H9 (cell line): ENCODE measurements around the gene ODAD4. TPM values are rescaled to one million over a fixed set of nuclear protein-coding genes. Genes with fewer than 3 reads are reported as not detected.
A peak's percentile ranks its signal among the peaks of the same experiment; 100 is the strongest.

Experiments used
- DNase-seq: peaks from one replicate; pipeline ENCODE4 v3.0.0-alpha.2; 2017
- H2AFZ ChIP-seq: one replicate; pipeline ENCODE4 v1.6.1; 2013; ENCODE audit warnings: mild to moderate bottlenecking, low read length, control low read depth, moderate library complexity
- H2AK5ac ChIP-seq: 2 replicates; pipeline ENCODE4 v1.6.1; 2013; ENCODE audit warnings: low read length, control low read depth, mixed read lengths; ENCODE audit not compliant: insufficient read length
- H2BK120ac ChIP-seq: one replicate; pipeline ENCODE4 v1.6.1; 2013; ENCODE audit warnings: low read depth, mild to moderate bottlenecking, low read length, control low read depth, inconsistent platforms; ENCODE audit not compliant: poor library complexity, severe bottlenecking
- H2BK12ac ChIP-seq: 2 replicates; pipeline ENCODE4 v1.6.1; 2013; ENCODE audit warnings: low read length, control low read depth, mixed read lengths, low read depth; ENCODE audit not compliant: insufficient read length
- H2BK15ac ChIP-seq: 2 replicates; pipeline ENCODE4 v1.6.1; 2013; ENCODE audit warnings: low read depth, low read length, control low read depth
- H2BK20ac ChIP-seq: one replicate; pipeline ENCODE4 v1.6.1; 2013; ENCODE audit warnings: low read depth, mild to moderate bottlenecking, low read length, control low read depth, inconsistent platforms; ENCODE audit not compliant: poor library complexity, severe bottlenecking
- H2BK5ac ChIP-seq: 2 replicates; pipeline ENCODE4 v1.6.1; 2013; ENCODE audit warnings: low read length, control low read depth, mixed read lengths; ENCODE audit not compliant: insufficient read length
- H3K14ac ChIP-seq: 2 replicates; pipeline ENCODE4 v1.6.1; 2013; ENCODE audit warnings: low read length, control low read depth; ENCODE audit not compliant: insufficient read depth
- H3K18ac ChIP-seq: 2 replicates; pipeline ENCODE4 v1.6.1; 2013; ENCODE audit warnings: low read depth, mild to moderate bottlenecking, mixed read lengths, low read length, control low read depth; ENCODE audit not compliant: insufficient read length
- H3K23ac ChIP-seq: 2 replicates; pipeline ENCODE4 v1.6.1; 2013; ENCODE audit warnings: low read length, control low read depth, mixed read lengths, low read depth; ENCODE audit not compliant: insufficient read length
- H3K23me2 ChIP-seq: 2 replicates; pipeline ENCODE4 v1.6.1; 2013; ENCODE audit warnings: low read depth, mild to moderate bottlenecking, mixed read lengths, low read length, control low read depth; ENCODE audit not compliant: insufficient read length, poor library complexity, severe bottlenecking
- H3K27ac ChIP-seq: 2 replicates; pipeline ENCODE4 v1.5.1; 2013; ENCODE audit warnings: low read length, control low read depth, mixed read lengths, low read depth; ENCODE audit not compliant: insufficient read length
- H3K27me3 ChIP-seq: 2 replicates; pipeline ENCODE4 v1.6.1; 2013; ENCODE audit warnings: low read length, control low read depth, inconsistent platforms; ENCODE audit not compliant: insufficient read depth
- H3K4ac ChIP-seq: 2 replicates; pipeline ENCODE4 v1.6.1; 2013; ENCODE audit warnings: low read depth, mild to moderate bottlenecking, control low read depth, inconsistent platforms, low read length, moderate library complexity
- H3K4me1 ChIP-seq: 2 replicates; pipeline ENCODE4 v1.6.1; 2013; ENCODE audit warnings: low read length, control low read depth, inconsistent platforms; ENCODE audit not compliant: insufficient read depth
- H3K4me2 ChIP-seq: 2 replicates; pipeline ENCODE4 v1.6.1; 2013; ENCODE audit warnings: low read length, control low read depth, mixed read lengths; ENCODE audit not compliant: insufficient read length, insufficient read depth
- H3K56ac ChIP-seq: 2 replicates; pipeline ENCODE4 v1.6.1; 2013; ENCODE audit warnings: low read depth, mild to moderate bottlenecking, mixed read lengths, low read length, control low read depth; ENCODE audit not compliant: insufficient read length
- H3K79me1 ChIP-seq: 2 replicates; pipeline ENCODE4 v1.6.1; 2013; ENCODE audit warnings: low read depth, mild to moderate bottlenecking, moderate library complexity, low read length, control low read depth, inconsistent platforms; ENCODE audit not compliant: insufficient read depth, poor library complexity, severe bottlenecking
- H3K79me2 ChIP-seq: 2 replicates; pipeline ENCODE4 v1.6.1; 2013; ENCODE audit warnings: low read length, control low read depth, inconsistent platforms; ENCODE audit not compliant: insufficient read depth
- H3K9ac ChIP-seq: 2 replicates; pipeline ENCODE4 v1.6.1; 2013; ENCODE audit warnings: low read length, control low read depth, mixed read lengths; ENCODE audit not compliant: insufficient read length; ENCODE audit errors: extremely low read depth
- H3K9me3 ChIP-seq: one replicate; pipeline ENCODE4 v1.6.1; 2013; ENCODE audit warnings: low read depth, low read length, inconsistent platforms; ENCODE audit not compliant: control insufficient read depth
- H3T11ph ChIP-seq: one replicate; pipeline ENCODE4 v1.6.1; 2013; ENCODE audit warnings: mild to moderate bottlenecking, low read length, control low read depth, inconsistent platforms
- H4K20me1 ChIP-seq: one replicate; pipeline ENCODE4 v1.6.1; 2013; ENCODE audit not compliant: control insufficient read depth, insufficient read length, insufficient read depth
- H4K5ac ChIP-seq: 2 replicates; pipeline ENCODE4 v1.6.1; 2013; ENCODE audit warnings: low read depth, mild to moderate bottlenecking, mixed read lengths, low read length, control low read depth; ENCODE audit not compliant: insufficient read length
- H4K8ac ChIP-seq: replicated peaks from 2 replicates; pipeline ENCODE4 v1.6.1; 2013; ENCODE audit warnings: low read length, control low read depth, mixed read lengths, low read depth; ENCODE audit not compliant: insufficient read length
- H4K91ac ChIP-seq: 2 replicates; pipeline ENCODE4 v1.6.1; 2013; ENCODE audit warnings: low read depth, mild to moderate bottlenecking, moderate library complexity, mixed read lengths, low read length, control low read depth; ENCODE audit not compliant: insufficient read length
- H3K27ac Mint-ChIP-seq, 3 experiments: 2 replicates in 2 of 3; 3 replicates in 1 of 3; pipeline ENCODE4 v1.8.0; 2020 to 2021; ENCODE audit warnings: mixed read lengths in 3 of 3, mild to moderate bottlenecking in 1 of 3, moderate library complexity in 1 of 3
- H3K27me3 Mint-ChIP-seq: 2 replicates; pipeline ENCODE4 v1.8.0; 2021; ENCODE audit warnings: low read depth, mild to moderate bottlenecking, moderate library complexity, mixed read lengths
- H3K36me3 Mint-ChIP-seq, 3 experiments: 2 replicates in 2 of 3; 3 replicates in 1 of 3; pipeline ENCODE4 v1.8.0; 2020 to 2021; ENCODE audit warnings: low read depth in 3 of 3, mixed read lengths in 3 of 3; ENCODE audit not compliant: insufficient read depth in 1 of 3
- H3K4me1 Mint-ChIP-seq, 2 experiments: 2 replicates each; pipeline ENCODE4 v1.8.0; 2020; ENCODE audit warnings: mixed read lengths in 2 of 2
- H3K4me3 Mint-ChIP-seq, 2 experiments: 2 replicates in 1 of 2; 3 replicates in 1 of 2; pipeline ENCODE4 v1.8.0; 2020 to 2021; ENCODE audit warnings: mild to moderate bottlenecking in 2 of 2, mixed read lengths in 2 of 2, moderate library complexity in 1 of 2
- H3K9me3 Mint-ChIP-seq, 2 experiments: 2 replicates in 1 of 2; 3 replicates in 1 of 2; pipeline ENCODE4 v1.8.0; 2020; ENCODE audit warnings: mild to moderate bottlenecking in 2 of 2, mixed read lengths in 2 of 2, moderate library complexity in 1 of 2
- CTCF ChIP-seq: fragments of 200-600 bp; sonication (generic); conservative IDR thresholded peaks from 3 replicates; pipeline ENCODE4 v1.8.0; 2021; ENCODE audit warnings: antibody characterized with exemption, mild to moderate bottlenecking
- WGBS: extraction: QIAGEN DNeasy Blood & Tissue Kit; methylation state at CpG from one replicate; pipeline ENCODE4 v1.1.7; 2013; ENCODE audit warnings: missing lambda C conversion rate, low lambda C conversion rate, mixed read lengths; ENCODE audit not compliant: insufficient read length; ENCODE audit errors: extremely low coverage; 5-methylcytosine and 5-hydroxymethylcytosine counted together
- total RNA-seq: library from RNA; stranded (reverse); gene quantifications from 2 replicates; pipeline ENCODE4 v1.2.1, GENCODE V29; 2021

Gene ODAD4
- total RNA-seq, 1 experiment from 2014 or later: 2.1 TPM

GRCh38 chr17:41996855-41997164, 66.4 kb downstream of the ODAD4 start:
- Mint-ChIP-seq H3K4me3 (no peak overlapping the region), H3K27me3 (no peaks in the 10 kb centered on the region), H3K4me1 (no peaks in the 10 kb centered on the region), H3K27ac (peak overlapping the region in 2 of 3 experiments; percentile 9 to 49; a peak in 3 of 7 replicates), H3K9me3 (no peaks in the 10 kb centered on the region), H3K36me3 (peaks cover 51 to 88% (median 86%) of the 10 kb centered on the region in 3 experiments)
- Histone ChIP-seq H2BK20ac (no peak overlapping the region), H2AK5ac (no peak overlapping the region), H3K14ac (no peak overlapping the region), H4K5ac (no peak overlapping the region), H3K56ac (no peak overlapping the region), H4K8ac (no peak overlapping the region), H3K9ac (no peak overlapping the region), H3K4ac (no peak overlapping the region), H4K91ac (no peak overlapping the region), H3T11ph (no peak overlapping the region), H3K18ac (no peak overlapping the region), H3K27ac (no peak overlapping the region), H3K79me1 (no peaks in the 10 kb centered on the region), H2BK120ac (no peak overlapping the region), H4K20me1 (no peaks in the 10 kb centered on the region), H2BK5ac (no peak overlapping the region), H3K4me2 (no peak overlapping the region), H3K4me1 (no peaks in the 10 kb centered on the region), H2BK12ac (no peak overlapping the region), H2BK15ac (no peak overlapping the region), H3K27me3 (no peaks in the 10 kb centered on the region), H2AFZ (no peak overlapping the region), H3K23me2 (no peaks in the 10 kb centered on the region), H3K9me3 (no peaks in the 10 kb centered on the region), H3K79me2 (no peaks in the 10 kb centered on the region), H3K23ac (no peak overlapping the region)
- no peak for TF ChIP-seq CTCF
- no peak for DNase-seq
- WGBS: no CpG with 5 or more reads among the region's 2 CpGs
